GM12878 (cell line): Measurements from ENCODE around the gene SCN3B. TPM values are rescaled to one million over a fixed set of nuclear protein-coding genes. Genes with fewer than 3 reads are reported as not detected.

Source experiments
- ATAC-seq: fragments of 200-7000 bp; cut with Tn5 transposase; 3 replicates; pipeline ENCODE4 v1.9.1; 2020; ENCODE audit warnings: mild to moderate bottlenecking, moderate library complexity
- BruUV-seq: library from RNA; stranded (reverse); fragments of 400-500 nt; replicated peaks from 2 replicates; lab custom pipeline; 2021; lab: Mats Ljungman, UMichigan
- CTCF ChIA-PET: fragments of 300-600 bp; sonication (Branson Sonifier 250); formaldehyde crosslinking; extraction: SDS; loops from one replicate; lab custom pipeline; 2021; ENCODE audit warnings: inconsistent platforms; lab: Yijun Ruan, JAX
- POLR2A ChIA-PET: fragments of 350-600 bp; formaldehyde crosslinking; extraction: SDS; loops from one replicate; lab custom pipeline; 2021; ENCODE audit warnings: inconsistent platforms; lab: Charles Lee
- RAD21 ChIA-PET: fragments of 300-600 bp; sonication (Branson Sonifier 250); formaldehyde crosslinking; loops from one replicate; lab custom pipeline; 2023; ENCODE audit warnings: antibody characterized with exemption; ENCODE audit not compliant: unreplicated experiment; lab: Charles Lee
- SMC1A ChIA-PET: fragments of 300-600 bp; sonication (Branson Sonifier 250); formaldehyde crosslinking; loops from one replicate; lab custom pipeline; 2023; ENCODE audit not compliant: unreplicated experiment, uncharacterized antibody; lab: Charles Lee
- DNase-seq: peaks from one replicate; pipeline ENCODE4 v3.0.0-alpha.2; 2011; ENCODE audit warnings: low read depth, low spot score
- FAIRE-seq: peaks from 3 replicates; lab custom pipeline; 2011; peaks lifted over from hg19 to GRCh38; lab: Jason Lieb, UNC
- H2AFZ ChIP-seq: 2 replicates; pipeline ENCODE4 v1.6.0; 2011; ENCODE audit warnings: low read depth, low read length, control low read depth; ENCODE audit not compliant: control insufficient read depth
- H3K27ac ChIP-seq: 2 replicates; pipeline ENCODE4 v1.5.1; 2011; ENCODE audit warnings: control low read depth; ENCODE audit not compliant: control insufficient read depth, insufficient read depth
- H3K27me3 ChIP-seq, 2 experiments: replicated peaks in 1 of 2; 2 replicates each; pipeline versions ENCODE4 v1.6.0 to v1.6.1; 2011; ENCODE audit warnings: low read length in 1 of 2; ENCODE audit not compliant: control insufficient read depth in 2 of 2, insufficient read depth in 2 of 2
- H3K36me3 ChIP-seq, 2 experiments: 2 replicates each; pipeline ENCODE4 v1.5.1; 2011; ENCODE audit warnings: low read length in 1 of 2; ENCODE audit not compliant: control insufficient read depth in 2 of 2, insufficient read depth in 2 of 2
- H3K4me1 ChIP-seq: 2 replicates; pipeline ENCODE4 v1.6.1; 2011; ENCODE audit warnings: mild to moderate bottlenecking, low read length, moderate library complexity, mixed read lengths; ENCODE audit not compliant: control insufficient read depth, insufficient read depth
- H3K4me2 ChIP-seq: 2 replicates; pipeline ENCODE4 v1.6.0; 2011; ENCODE audit warnings: control low read depth; ENCODE audit not compliant: control insufficient read depth, insufficient read depth
- H3K4me3 ChIP-seq: fragments of 200-600 bp; sonication (generic); 2 replicates; pipeline ENCODE4 v1.5.1; 2016
- H3K79me2 ChIP-seq: 2 replicates; pipeline ENCODE4 v1.6.0; 2011; ENCODE audit warnings: low read length; ENCODE audit not compliant: control insufficient read depth, insufficient read depth
- H3K9ac ChIP-seq: 2 replicates; pipeline ENCODE4 v1.8.0; 2011; ENCODE audit warnings: low read length, control low read depth, mixed read lengths; ENCODE audit not compliant: control insufficient read depth, insufficient read depth
- H3K9me3 ChIP-seq: replicated peaks from 3 replicates; pipeline ENCODE4 v1.5.1; 2011; ENCODE audit warnings: mild to moderate bottlenecking, low read length; ENCODE audit not compliant: control insufficient read depth, insufficient read depth
- H4K20me1 ChIP-seq: 2 replicates; pipeline ENCODE4 v1.6.0; 2011; ENCODE audit not compliant: control insufficient read depth, insufficient read depth
- EZH2 ChIP-seq: IDR thresholded peaks from 2 replicates; pipeline ENCODE4 v1.6.1; 2012; ENCODE audit warnings: low read depth, mild to moderate bottlenecking, control low read depth, inconsistent platforms, low read length, borderline replicate concordance; ENCODE audit not compliant: control insufficient read depth
- HDGF ChIP-seq: fragments of 450-650 bp; IDR thresholded peaks from 2 replicates; pipeline ENCODE4 v1.6.1; 2016; ENCODE audit warnings: antibody characterized with exemption
- IKZF2 ChIP-seq, 2 experiments: fragments of 450-650 bp; IDR thresholded peaks; 2 replicates each; pipeline ENCODE4 v1.6.1; 2017; ENCODE audit warnings: mild to moderate bottlenecking in 2 of 2, moderate library complexity in 2 of 2
- MTA2 ChIP-seq: fragments of 450-650 bp; IDR thresholded peaks from 2 replicates; pipeline ENCODE4 v1.6.1; 2016; ENCODE audit warnings: low read depth, mild to moderate bottlenecking, moderate library complexity
- NRF1 ChIP-seq: conservative IDR thresholded peaks from 2 replicates; pipeline ENCODE4 v1.6.1; 2011; ENCODE audit warnings: mild to moderate bottlenecking, low read depth, low read length, improper control_type of control experiment
- RFX5 ChIP-seq: IDR thresholded peaks from 2 replicates; pipeline ENCODE4 v1.6.1; 2011; ENCODE audit warnings: low read depth, low read length, improper control_type of control experiment
- SIN3A ChIP-seq: IDR thresholded peaks from 2 replicates; pipeline ENCODE4 v1.6.1; 2012; ENCODE audit warnings: low read depth, low read length, improper control_type of control experiment
- ZSCAN29 ChIP-seq: fragments of 450-650 bp; IDR thresholded peaks from 2 replicates; pipeline ENCODE4 v1.6.1; 2017; ENCODE audit warnings: mild to moderate bottlenecking, moderate library complexity
- WGBS: methylation state at CpG from one replicate; pipeline ENCODE4 v1.1.6; 2016; ENCODE audit warnings: low lambda C conversion rate; ENCODE audit not compliant: insufficient replicate concordance, insufficient coverage; ENCODE audit errors: missing lambda C conversion rate; 5-methylcytosine and 5-hydroxymethylcytosine counted together
- in situ Hi-C: fragments of 300-500 bp; cut with MboI; formaldehyde crosslinking; loops from 9 replicates; pipeline ENCODE4 v1.14.3; 2018; ENCODE audit warnings: mixed read lengths
- intact Hi-C: fragments of 100-400 bp; cut with micrococcal nuclease; formaldehyde crosslinking; loops from one replicate; pipeline ENCODE4 v1.14.2; 2022; ENCODE audit not compliant: unreplicated experiment
- polyA plus RNA-seq, 11 experiments: library from polyadenylated mRNA; depleted of rRNA in 4 of 11; unstranded in 6 of 11; stranded (reverse) in 5 of 11; fragments of >200 nt; fragmentation: Nextera tagmentation in 4 of 11; fragmentation: Illumina TruSeq in 1 of 11; extraction: Ambion mirVana in 4 of 11; extraction: Trizol in 1 of 11; gene quantifications; 1 replicate in 1 of 11; 2 replicates in 10 of 11; pipeline versions ENCODE4 v1.2.1 to v1.2.3, GENCODE V29; 2011 to 2016; ENCODE audit warnings: inconsistent platforms in 2 of 11, missing spikeins in 2 of 11, low read depth in 1 of 11
- total RNA-seq, 4 experiments: library from RNA; depleted of rRNA in 3 of 4; stranded (reverse); fragments of >200 nt in 3 of 4; fragmentation: Illumina TruSeq in 1 of 4; extraction: Trizol in 1 of 4; gene quantifications; 2 replicates each; pipeline versions ENCODE4 v1.2.1 to v1.2.3, GENCODE V29; 2013 to 2021

The SCN3B gene
- total and polyA plus RNA-seq, 10 of the 15 experiments (the other 5 are each of a cell fraction or from before 2014, with no cell fraction given): 0.01 to 0.12 (median 0.09) TPM; not detected in 7

GRCh38 chr11:123624974-123625373 lies 29.4 kb downstream of the SCN3B start (continued):
- no peak for TF ChIP-seq HDGF
- no peak for TF ChIP-seq NRF1
- no peak for TF ChIP-seq EZH2
- no peak for TF ChIP-seq ZSCAN29
- TF ChIP-seq IKZF2 (IDR thresholded peaks at IDR 0.05): no peak
- no peak for TF ChIP-seq SIN3A
- no peak for TF ChIP-seq RFX5
- TF ChIP-seq, all 136 proteins: peak for 0

GRCh38 chr11:123622576-123622975 lies 31.8 kb downstream of the SCN3B start:
- Histone ChIP-seq H4K20me1 (no peaks in the 10 kb centered on the region), H3K9ac (no peak overlapping the region), H3K4me3 (no peak overlapping the region), H2AFZ (no peak overlapping the region), H3K9me3 (no peaks in the 10 kb centered on the region), H3K79me2 (no peaks in the 10 kb centered on the region), H3K4me2 (no peak overlapping the region), H3K4me1 (no peaks in the 10 kb centered on the region), H3K27ac (no peak overlapping the region), H3K36me3 (peaks cover 6% of the 10 kb centered on the region in 2 experiments; a peak in 3 of 4 replicates), H3K27me3 (no peaks in the 10 kb centered on the region; a peak in 1 of 4 replicates)
- intact Hi-C loops (no loop called here), in situ Hi-C loops (no loop called here)
- 91% methylated on average over 7 of the region's 9 CpGs for WGBS
- SMC1A ChIA-PET: no interaction called here
- no TSS peak for BruUV-seq
- ATAC-seq (no peak), FAIRE-seq (no peak), DNase-seq (no peak)
- CTCF ChIA-PET: no interaction called here
- POLR2A ChIA-PET: no interaction called here
- no peak for TF ChIP-seq MTA2
- RAD21 ChIA-PET: no interaction called here
